ENCODE measurements around the gene DAND5.

The DAND5 gene

GRCh38 chr19:13022111-13022858, 52.9 kb downstream of the DAND5 start:
- no peak for DNase-seq (ENCODE audit: low read depth)

- peak; percentile 94 for DNase-seq (ENCODE audit: low read depth)
Observed at GRCh38 chr19:13022859-13023636, 53.7 kb downstream of the DAND5 start.

GRCh38 chr19:13023656-13024055, 54.3 kb downstream of the DAND5 start:
- no peak for DNase-seq (ENCODE audit: low read depth)
